Stimulated activated CD4-positive, alpha-beta T cell treated with anti-CD3 and anti-CD28 coated beads, TNF-alpha, amount 100 ng/mL, for 24 hours (primary cell): ENCODE results near the gene NPHP1.
A peak's percentile ranks its signal among the peaks of the same experiment; 100 is the strongest.
"Not testable (repeated sequence)": the region's sequence is repeated elsewhere in the genome, so short reads cannot be mapped to it uniquely, and the experiment has no call there.

Experiments used
- DNase-seq, 3 experiments: peaks; one replicate each; pipeline ENCODE4 v3.0.0-alpha.2; 2020; ENCODE audit warnings: low read depth in 3 of 3

Gene NPHP1

DNA sequence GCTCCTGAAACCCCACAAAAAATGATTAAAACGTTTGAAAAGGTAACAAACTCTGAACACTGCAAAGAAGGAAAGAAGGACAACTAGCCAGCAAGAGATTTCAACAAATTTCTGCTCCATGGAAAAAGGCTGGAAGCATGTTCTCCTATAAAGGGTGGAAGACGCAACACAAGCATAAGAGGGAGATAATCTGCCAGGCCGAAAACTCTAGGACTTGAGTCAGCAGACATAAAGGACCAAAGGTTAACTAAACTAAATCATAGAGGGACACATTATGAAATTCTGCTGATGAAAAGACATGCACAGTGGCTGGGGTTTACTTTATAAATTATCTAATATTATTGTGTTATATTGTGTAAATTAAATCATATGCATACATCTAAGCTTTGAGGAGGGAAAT is 6.8 kb downstream of the NPHP1 start:
- DNase-seq = no peak

DNA sequence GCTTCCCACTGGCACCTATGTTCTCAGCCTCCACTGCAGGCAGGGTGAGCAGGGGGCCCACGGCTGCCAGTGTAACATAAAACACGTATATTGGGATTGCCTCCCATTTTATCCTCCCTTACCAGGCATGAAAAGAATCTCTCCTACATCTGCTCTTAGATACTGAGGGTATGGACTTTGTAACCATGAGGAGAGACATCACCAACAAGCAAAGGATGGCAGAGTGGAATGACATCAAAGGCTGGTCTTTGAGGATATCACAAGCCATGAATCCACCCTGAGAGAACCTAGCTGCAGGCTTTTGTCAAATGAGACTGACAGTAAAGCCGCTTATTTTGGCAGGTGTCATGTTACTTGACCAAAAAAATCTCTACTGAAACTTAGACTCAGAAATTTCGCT is 7.4 kb downstream of the NPHP1 start:
- no peak for DNase-seq

- not testable (repeated sequence) for DNase-seq
Observed at GRCh38 chr2:110190169-110190568, 14.6 kb downstream of the NPHP1 start.

- no peak for DNase-seq
Observed at GRCh38 chr2:110182449-110182848, 22.4 kb downstream of the NPHP1 start.

GRCh38 chr2:110180036-110180435 is 24.8 kb downstream of the NPHP1 start:
- no peak for DNase-seq

DNA sequence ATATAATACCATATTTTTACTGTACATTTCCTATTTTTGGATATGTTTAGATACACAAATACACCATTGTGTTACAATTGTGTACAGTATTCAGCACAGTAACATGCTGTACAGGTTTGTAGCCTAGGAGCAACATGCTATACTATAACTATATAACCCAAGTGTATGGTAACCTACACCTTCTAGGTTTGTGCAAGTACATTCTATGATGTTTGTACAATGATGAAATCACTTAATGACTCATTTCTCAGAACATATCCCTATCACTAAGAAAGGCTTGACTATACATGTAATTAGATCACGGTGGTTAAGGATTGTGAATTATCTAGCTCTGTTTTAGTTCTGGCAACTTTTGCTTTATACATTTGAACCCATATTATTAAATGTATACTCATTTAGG is 31.3 kb downstream of the NPHP1 start:
- DNase-seq = no peak

DNA sequence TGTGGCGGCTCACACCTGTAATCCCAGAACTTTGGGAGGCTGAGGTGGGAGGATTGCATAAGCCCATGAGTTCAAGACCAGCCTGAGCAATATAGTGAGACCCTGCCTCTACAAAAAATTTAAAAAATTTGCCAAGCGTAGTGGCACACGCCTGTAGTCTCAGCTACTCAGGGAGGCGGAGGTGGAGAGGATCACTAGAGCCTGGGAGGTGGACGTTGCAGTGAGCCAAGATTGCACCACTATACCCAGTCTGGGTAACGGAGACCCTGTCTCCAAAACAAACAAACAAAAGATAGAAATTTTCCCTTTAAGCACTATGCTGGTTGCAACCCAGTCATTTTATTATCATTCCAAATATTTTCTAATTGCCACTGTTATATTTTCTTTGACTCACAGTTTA is 32.3 kb downstream of the NPHP1 start:
- no peak for DNase-seq

GRCh38 chr2:110170102-110170501 is 34.7 kb downstream of the NPHP1 start:
- no peak for DNase-seq

GRCh38 chr2:110167326-110168000 is 37.4 kb downstream of the NPHP1 start:
- no peak for DNase-seq

DNA sequence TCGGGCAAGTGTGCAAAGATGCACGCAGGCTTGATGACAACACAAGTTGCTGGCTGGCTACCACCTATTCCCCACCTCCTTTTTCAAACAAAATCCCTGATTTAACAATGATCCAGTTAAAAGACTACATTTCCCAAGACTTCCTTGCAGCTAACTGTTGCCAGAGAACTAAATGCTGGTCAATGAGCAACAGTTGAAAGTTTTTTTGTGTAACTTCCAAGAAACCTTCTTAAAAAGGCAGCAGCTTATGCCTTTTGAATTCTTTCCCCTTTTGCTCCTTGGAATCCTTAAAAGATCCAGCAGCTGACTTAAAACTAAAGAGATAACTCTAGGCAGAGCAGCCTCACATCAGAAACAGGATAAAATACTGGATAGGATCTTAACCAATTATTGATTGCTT is 38.5 kb downstream of the NPHP1 start:
- no peak for DNase-seq

DNA sequence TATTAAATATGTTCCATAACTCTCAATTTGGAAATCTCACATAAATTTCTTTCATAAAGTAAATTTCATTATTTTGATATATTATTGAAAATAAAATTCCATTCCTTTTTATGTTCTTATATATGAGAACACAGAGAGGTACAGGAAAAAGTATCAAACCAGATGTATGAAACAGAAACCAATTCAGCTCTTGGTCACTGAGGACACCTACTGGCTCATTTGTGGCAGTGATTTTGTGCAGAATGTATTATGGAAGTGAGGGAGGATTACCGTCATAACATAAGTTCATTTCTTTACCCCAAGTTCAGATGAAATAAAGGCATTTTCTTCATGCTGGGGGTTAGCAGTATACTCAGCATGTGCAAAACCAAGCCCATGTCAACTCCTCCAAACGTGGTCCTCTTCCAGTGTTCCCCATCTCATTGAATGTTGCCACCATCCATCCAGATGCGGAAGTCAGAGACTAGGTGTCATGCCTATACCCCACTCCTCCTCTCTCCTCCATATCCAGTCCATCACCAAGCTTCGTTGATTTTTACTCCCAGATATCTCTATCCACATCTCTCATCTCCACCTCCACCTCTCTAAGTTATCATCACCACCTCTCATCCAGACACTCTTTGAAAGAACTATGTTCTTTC is 47.5 kb downstream of the NPHP1 start:
- peak in 1 of 3 experiments; percentile 5 for DNase-seq

DNA sequence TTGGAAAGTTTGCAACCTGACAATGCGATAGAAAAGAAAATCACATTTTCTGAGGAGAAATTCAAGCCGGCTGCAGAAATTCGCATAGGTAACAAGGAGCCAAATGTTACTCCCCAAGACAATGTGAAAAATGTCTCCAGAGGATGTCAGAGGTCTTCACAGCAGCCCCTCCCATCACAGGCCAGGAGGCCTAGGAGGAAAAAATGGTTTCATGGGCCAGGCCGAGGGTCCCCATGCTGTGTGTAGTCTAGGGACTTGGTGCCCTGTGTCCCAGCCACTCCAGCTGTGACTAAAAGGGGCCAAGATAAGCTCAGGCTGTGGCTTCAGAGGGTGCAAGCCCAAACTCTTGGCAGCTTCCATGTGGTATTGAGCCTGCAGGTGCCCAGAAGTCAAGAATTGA is 50.0 kb downstream of the NPHP1 start:
- DNase-seq = not testable (repeated sequence)

- DNase-seq = not testable (repeated sequence)
Observed at GRCh38 chr2:110154188-110154587, 50.6 kb downstream of the NPHP1 start.

DNA sequence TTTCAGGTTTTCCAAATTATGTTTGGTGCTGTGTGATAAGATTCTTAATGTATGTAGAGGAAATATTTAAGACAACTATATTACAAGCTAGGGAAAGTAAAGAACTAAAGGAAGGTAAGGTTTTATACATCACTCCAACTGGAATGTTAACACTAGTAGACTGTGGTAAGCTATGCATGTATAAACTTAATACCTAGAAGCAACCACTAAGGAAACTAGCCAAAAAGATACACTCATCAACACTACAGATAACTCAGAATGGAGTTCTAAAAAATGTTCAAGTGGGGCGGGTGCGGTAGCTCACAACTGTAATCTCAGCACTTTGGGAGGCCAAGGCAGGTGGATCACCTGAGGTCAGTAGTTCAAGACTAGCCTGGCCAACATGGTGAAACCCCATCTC is 51.4 kb downstream of the NPHP1 start:
- no peak for DNase-seq

DNA sequence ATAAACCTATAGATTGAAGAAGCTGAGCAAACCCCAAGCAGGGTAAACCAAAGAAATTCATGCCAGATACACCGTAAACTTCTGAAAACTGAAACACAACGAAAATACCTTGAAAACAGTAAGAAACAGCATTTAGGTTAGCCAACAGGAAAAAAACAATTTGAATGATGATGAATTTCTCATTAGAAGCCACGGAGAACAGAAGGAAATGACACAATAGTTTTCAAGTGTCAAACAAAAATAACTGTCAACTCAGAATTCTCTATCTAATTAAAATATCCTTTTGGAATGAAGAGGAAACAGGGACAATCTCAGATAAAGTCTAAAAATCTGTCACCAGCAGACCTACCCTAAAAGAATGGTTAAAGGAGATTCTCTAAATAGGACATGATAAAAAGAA is 51.9 kb downstream of the NPHP1 start:
- no peak for DNase-seq

DNA sequence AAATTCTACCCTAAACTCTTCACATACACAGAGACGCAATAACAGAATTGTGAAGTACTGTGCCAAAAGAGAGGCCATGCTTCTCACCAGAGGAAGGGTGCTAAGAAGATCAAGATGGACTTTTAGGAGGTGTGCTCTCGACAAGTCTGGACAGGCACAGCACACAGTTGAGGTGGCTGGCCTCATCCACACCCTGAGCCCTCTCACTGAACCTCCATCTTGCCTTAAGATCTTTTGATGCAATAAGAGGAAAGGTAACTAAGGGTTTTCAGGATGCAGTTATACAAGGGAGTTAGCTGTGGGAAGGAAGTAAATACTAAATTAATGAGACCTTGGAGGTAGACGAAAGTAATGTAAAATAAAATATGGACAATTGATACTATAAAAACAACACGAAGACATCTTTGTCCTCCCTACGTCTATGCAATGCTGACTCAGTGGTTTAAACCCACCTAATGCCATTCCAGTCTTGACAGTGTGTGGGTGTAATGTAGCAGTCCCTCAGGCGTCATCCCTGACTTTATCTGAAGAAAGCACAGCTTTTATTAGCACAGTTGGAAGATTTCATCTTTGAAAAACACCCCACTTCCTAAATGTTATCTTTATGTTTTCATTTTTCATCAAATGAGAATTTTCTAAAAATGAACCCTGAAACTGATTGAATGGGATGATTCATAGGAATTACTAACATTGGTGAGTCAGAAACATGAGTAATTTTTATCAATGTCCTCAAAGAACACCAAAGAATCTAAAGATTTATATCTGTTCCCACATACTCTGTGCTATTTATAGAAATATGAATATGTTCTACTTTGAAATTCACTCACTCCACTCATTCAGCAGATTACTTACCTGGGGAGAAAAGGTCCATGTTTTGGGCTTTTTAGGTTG is 55.2 kb downstream of the NPHP1 start:
- no peak for DNase-seq

DNA sequence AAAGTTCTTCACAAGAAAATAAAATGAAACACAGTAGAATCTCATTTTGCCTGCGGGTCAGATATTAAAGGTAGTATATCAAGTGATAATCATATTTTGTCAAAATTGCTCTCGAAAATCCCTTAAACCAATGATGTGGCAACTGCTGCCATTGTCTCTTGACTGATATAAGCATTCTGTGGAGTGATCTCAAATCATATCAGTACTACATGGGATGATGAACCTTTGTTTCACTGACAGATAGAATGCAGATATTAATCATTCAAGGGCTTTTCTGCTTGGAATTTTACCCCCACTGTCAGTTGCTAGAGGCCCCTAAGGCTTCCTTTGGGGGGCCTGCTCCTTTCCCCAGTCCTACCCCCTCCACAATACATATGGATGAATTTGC is 57.9 kb downstream of the NPHP1 start:
- DNase-seq = no peak

GRCh38 chr2:110146183-110146944 is 58.4 kb downstream of the NPHP1 start:
- no peak for DNase-seq

DNA sequence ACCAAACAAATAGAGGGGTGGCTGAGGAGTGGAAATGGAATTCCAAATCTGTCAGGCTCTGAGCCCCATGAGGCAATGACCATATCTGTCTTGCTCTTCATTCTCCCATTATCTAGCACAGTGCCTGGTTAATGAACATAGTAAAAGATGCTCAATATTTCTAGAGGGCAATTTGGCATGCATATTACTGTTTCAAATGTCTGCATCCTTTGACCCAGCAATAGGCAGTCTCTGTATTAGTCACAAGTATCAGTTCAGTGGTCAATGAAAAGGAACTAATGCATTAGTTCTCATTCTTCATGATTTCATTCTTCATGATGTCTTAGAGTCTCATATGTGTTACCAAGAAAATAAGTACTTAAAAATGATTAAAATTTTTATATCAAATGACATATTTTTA is 60.8 kb downstream of the NPHP1 start:
- no peak for DNase-seq

GRCh38 chr2:110140401-110140800 is 64.4 kb downstream of the NPHP1 start:
- DNase-seq = no peak

- DNase-seq = no peak
Observed at GRCh38 chr2:110134025-110134424, 70.8 kb downstream of the NPHP1 start.

DNA sequence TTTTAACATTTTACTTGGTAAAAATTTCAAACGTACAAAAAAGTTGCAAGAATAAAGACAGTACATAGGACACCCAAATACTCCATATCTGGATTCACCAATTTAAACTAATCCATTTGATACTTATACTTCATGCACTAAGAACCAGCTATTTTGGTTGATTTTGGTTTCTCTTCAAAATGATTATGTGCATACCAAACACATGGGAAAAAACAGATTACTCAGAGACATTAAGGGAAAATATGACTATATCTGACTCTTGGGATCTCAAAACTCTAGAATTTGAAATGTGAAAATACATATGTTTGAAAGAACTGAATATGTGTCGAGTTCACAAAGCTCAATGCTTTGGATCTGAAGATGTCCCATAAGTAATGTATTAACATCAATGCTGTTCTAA is 73.6 kb downstream of the NPHP1 start:
- no peak for DNase-seq
